Measurements from ENCODE around the gene LIX1.

GRCh38 chr5:97111004-97111403 lies 31.4 kb downstream of the LIX1 start:
- TF ChIP-seq BHLHE40 (IDR thresholded peaks at IDR 0.05; ENCODE audit: low read depth, low read length) (no peak), MYC (IDR thresholded peaks at IDR 0.05; ENCODE audit: borderline replicate concordance, low read length) (no peak), RAD21 (conservative IDR thresholded peaks at IDR 0.05 in 1 of 2, IDR thresholded peaks at IDR 0.05 in 1 of 2) (no peak), CTCF (IDR thresholded peaks at IDR 0.05) (no peak), KDM1A (IDR thresholded peaks at IDR 0.05; ENCODE audit: low read depth) (no peak), ZFP36 (IDR thresholded peaks at IDR 0.05; ENCODE audit: borderline replicate concordance, partially characterized antibody) (no peak), EP300 (IDR thresholded peaks at IDR 0.05) (no peak), REST (IDR thresholded peaks at IDR 0.05) (no peak)
